ENCODE results near the gene MRPL41.
"Not testable (repeated sequence)": the region's sequence is repeated elsewhere in the genome, so short reads cannot be mapped to it uniquely, and the experiment has no call there.

DNA sequence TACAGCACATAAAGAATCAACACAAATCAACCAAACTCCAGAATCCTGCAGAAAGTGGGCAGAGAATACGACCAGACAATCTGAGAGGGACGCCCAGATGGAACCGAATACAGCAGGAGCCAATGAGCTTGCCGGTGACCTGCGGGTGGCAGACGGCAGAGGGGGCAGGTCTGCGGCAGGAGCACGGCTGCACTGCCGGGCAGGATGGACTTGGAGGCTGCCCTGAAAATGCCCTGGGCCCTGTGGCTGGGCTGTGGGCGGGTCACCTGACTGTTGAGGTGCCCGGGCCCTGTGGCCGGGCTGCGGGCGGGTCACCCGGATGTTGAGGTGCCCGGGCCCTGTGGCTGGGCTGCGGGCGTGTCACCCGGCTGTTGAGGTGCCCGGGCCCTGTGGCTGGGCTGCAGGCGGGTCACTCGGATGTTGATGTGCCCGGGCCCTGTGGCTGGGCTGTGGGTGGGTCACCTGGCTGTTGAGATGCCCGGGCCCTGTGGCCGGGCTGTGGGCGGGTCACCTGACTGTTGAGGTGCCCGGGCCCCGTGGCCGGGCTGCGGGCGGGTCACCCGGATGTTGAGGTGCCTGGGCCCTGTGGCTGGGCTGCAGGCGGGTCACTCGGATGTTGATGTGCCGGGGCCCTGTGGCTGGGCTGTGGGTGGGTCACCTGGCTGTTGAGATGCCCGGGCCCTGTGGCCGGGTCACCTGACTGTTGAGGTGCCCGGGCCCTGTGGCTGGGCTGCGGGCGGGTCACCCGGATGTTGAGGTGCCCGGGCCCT is 37.7 kb upstream of the MRPL41 start:
- not testable (repeated sequence) for TF ChIP-seq EZH2 (IDR thresholded peaks at IDR 0.05; ENCODE audit: low read length, missing control alignments)
- TF ChIP-seq, protein P1, sequence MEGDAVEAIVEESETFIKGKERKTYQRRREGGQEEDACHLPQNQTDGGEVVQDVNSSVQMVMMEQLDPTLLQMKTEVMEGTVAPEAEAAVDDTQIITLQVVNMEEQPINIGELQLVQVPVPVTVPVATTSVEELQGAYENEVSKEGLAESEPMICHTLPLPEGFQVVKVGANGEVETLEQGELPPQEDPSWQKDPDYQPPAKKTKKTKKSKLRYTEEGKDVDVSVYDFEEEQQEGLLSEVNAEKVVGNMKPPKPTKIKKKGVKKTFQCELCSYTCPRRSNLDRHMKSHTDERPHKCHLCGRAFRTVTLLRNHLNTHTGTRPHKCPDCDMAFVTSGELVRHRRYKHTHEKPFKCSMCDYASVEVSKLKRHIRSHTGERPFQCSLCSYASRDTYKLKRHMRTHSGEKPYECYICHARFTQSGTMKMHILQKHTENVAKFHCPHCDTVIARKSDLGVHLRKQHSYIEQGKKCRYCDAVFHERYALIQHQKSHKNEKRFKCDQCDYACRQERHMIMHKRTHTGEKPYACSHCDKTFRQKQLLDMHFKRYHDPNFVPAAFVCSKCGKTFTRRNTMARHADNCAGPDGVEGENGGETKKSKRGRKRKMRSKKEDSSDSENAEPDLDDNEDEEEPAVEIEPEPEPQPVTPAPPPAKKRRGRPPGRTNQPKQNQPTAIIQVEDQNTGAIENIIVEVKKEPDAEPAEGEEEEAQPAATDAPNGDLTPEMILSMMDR (conservative IDR thresholded peaks at IDR 0.05 in 1 of 2, IDR thresholded peaks at IDR 0.05 in 1 of 2; ENCODE audit: low read depth in 1 of 2, low read length in 2 of 2): not testable (repeated sequence)

Measured in fibroblast of lung (primary cell).